Measurements from ENCODE around the gene ZDHHC11. TPM values are rescaled to one million over a fixed set of nuclear protein-coding genes. Genes with fewer than 3 reads are reported as not detected.

ZDHHC11 gene
- total RNA-seq, 1 donor from 2014 or later: 23.2 TPM

GRCh38 chr5:746258-746761 is 104.5 kb downstream of the ZDHHC11 start:
- DNase-seq (ENCODE audit: low spot score): no peak

Other genes starting within 250 kb of the ZDHHC11 start
- gene CEP72, start 238.6 kb downstream of the ZDHHC11 start, total RNA-seq: 26.7 TPM
- gene TPPP, start 157.6 kb downstream of the ZDHHC11 start, total RNA-seq: 9.9 TPM
- gene ZDHHC11B, start 66.3 kb downstream of the ZDHHC11 start, total RNA-seq: 14.5 TPM
- 40.8 TPM for gene BRD9, start 41.8 kb upstream of the ZDHHC11 start, total RNA-seq
- gene TRIP13, start 41.9 kb upstream of the ZDHHC11 start, total RNA-seq: 0.92 TPM
- 7.6 TPM for gene NKD2, start 157.8 kb upstream of the ZDHHC11 start, total RNA-seq